ENCODE measurements around the gene CTSC. TPM values are rescaled to one million over a fixed set of nuclear protein-coding genes. Genes with fewer than 3 reads are reported as not detected.
A peak's percentile ranks its signal among the peaks of the same experiment; 100 is the strongest.

Gene CTSC
- total and polyA plus RNA-seq, 7 experiments from 2014 or later, result 26.9 to 174 (median 86.6) TPM

DNA sequence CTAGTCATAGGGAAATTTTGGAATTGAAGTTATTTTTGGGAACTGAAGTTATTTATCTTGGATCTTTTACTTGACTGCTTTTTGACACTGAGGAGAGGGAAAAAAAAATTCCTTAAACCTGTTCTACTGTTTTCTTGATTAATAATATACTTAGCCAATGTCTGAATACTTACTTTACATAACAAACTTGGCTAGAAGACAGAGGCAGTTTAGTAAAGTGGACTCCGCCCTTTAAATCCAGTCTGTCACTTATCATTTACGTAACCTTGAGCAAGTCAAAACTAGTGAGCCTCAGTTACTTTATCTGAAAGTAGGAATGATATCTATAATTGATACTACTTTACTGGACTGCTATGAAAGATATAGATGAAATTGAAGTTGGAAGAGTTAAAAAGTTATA is 19.5 kb downstream of the CTSC start:
- Mint-ChIP-seq H3K4me1 (peaks cover 9 to 68% (median 36%) of the 10 kb centered on the region in 7 donors), H3K27me3 (no peaks in the 10 kb centered on the region), H3K4me3 (no peak overlapping the region), H3K9me3 (no peaks in the 10 kb centered on the region), H3K27ac (no peak overlapping the region), H3K36me3 (peaks cover 14 to 57% (median 36%) of the 10 kb centered on the region in 5 donors)
- CTCF ChIA-PET, result no interaction called here
- peaks cover 0 to 3% of the 10 kb centered on the region in 2 donors for H3K4me1 ChIP-seq (ENCODE audit: control insufficient read depth in 2 of 2, insufficient read depth in 2 of 2, low read length in 2 of 2)
- intact Hi-C loops (cut with micrococcal nuclease), result no loop called here
- H3K27me3 ChIP-seq (ENCODE audit: control insufficient read depth in 2 of 2, insufficient read depth in 2 of 2, low read length in 2 of 2), result no peaks in the 10 kb centered on the region
- H3K4me3 ChIP-seq (ENCODE audit: low read length), result no peak overlapping the region
- ATAC-seq (no peak), DNase-seq (no peak)
- peaks cover 0 to 4% (median 0%) of the 10 kb centered on the region in 3 experiments for H3K36me3 ChIP-seq (ENCODE audit: control insufficient read depth in 2 of 3, insufficient read depth in 3 of 3, low read length in 3 of 3)
- no peaks in the 10 kb centered on the region for H3K9me3 ChIP-seq (ENCODE audit: control insufficient read depth in 2 of 3, low read length in 3 of 3)
- POLR2A ChIA-PET, result no interaction called here
- H3K27ac ChIP-seq (ENCODE audit: low read depth, low read length), result no peak overlapping the region

DNA sequence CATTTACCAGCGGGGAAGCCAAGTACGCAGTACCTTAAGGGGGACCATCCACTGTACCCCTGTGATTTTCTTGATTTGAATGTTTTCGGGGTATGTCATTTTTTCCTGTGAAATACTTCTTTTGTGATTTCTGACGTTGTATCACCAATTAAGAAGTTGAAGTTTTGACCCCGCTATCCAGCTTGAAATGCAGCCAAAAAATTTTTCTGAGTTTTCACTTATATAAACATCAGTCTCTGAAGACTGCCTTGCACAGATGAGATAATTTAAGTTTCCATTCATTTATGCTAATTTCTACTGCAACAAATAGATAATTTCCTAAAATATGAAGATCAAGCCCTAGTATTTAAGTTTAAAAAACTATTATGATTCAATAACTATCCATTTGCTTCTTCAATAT is 20.0 kb downstream of the CTSC start:
- DNase-seq (no peak), ATAC-seq (no peak)
- Mint-ChIP-seq H3K27me3 (no peaks in the 10 kb centered on the region), H3K4me1 (peaks cover 9 to 68% (median 34%) of the 10 kb centered on the region in 7 donors), H3K27ac (no peak overlapping the region), H3K9me3 (no peaks in the 10 kb centered on the region), H3K4me3 (no peak overlapping the region), H3K36me3 (peaks cover 10 to 57% (median 35%) of the 10 kb centered on the region in 5 donors)
- intact Hi-C loops (cut with micrococcal nuclease), result no loop called here
- H3K4me3 ChIP-seq (ENCODE audit: low read length), result no peak overlapping the region
- no peaks in the 10 kb centered on the region for H3K27me3 ChIP-seq (ENCODE audit: control insufficient read depth in 2 of 2, insufficient read depth in 2 of 2, low read length in 2 of 2)
- no peaks in the 10 kb centered on the region for H3K9me3 ChIP-seq (ENCODE audit: control insufficient read depth in 2 of 3, low read length in 3 of 3)
- H3K27ac ChIP-seq (ENCODE audit: low read depth, low read length), result no peak overlapping the region
- H3K36me3 ChIP-seq (ENCODE audit: control insufficient read depth in 2 of 3, insufficient read depth in 3 of 3, low read length in 3 of 3), result peaks cover 0 to 4% (median 0%) of the 10 kb centered on the region in 3 experiments
- H3K4me1 ChIP-seq (ENCODE audit: control insufficient read depth in 2 of 2, insufficient read depth in 2 of 2, low read length in 2 of 2), result peaks cover 0 to 3% of the 10 kb centered on the region in 2 donors
- ChIA-PET POLR2A (no interaction called here), CTCF (no interaction called here)

DNA sequence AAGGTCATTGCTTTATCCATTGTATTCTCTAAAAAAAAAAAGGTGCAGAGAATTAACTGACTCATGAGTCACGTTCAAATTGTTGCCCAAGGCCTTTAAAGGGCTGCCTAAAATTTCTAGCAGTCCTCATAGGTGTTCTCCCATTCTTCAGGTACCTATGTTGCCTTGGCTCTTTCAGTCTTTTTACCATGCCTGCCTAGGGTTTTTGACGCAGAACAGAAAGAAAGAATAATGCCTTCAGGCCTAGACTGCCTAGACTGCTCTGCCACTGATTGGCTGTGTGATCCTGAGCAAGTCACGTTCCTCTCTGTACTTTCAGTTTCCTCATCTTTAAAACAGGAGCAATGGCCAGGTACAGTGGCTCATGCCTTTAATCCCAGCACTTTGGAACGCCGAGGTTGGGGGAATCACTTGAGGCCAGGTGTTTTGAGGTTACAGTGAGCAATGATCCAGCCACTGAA is 21.5 kb downstream of the CTSC start:
- H3K9me3 Mint-ChIP-seq, result no peaks in the 10 kb centered on the region
- H3K4me3 ChIP-seq (ENCODE audit: low read length), result no peak overlapping the region
- POLR2A ChIA-PET, result no interaction called here
- no peak overlapping the region for H3K4me3 Mint-ChIP-seq
- H3K4me1 Mint-ChIP-seq, result peaks cover 5 to 60% (median 21%) of the 10 kb centered on the region in 7 donors
- H3K27ac ChIP-seq (ENCODE audit: low read depth, low read length), result no peak overlapping the region
- ATAC-seq (no peak), DNase-seq (no peak)
- CTCF ChIA-PET, result no interaction called here
- H3K9me3 ChIP-seq (ENCODE audit: control insufficient read depth in 2 of 3, low read length in 3 of 3), result no peaks in the 10 kb centered on the region
- no peaks in the 10 kb centered on the region for H3K27me3 Mint-ChIP-seq
- H3K36me3 Mint-ChIP-seq, result peaks cover 8 to 48% (median 34%) of the 10 kb centered on the region in 5 donors
- no peak overlapping the region for H3K27ac Mint-ChIP-seq
- intact Hi-C loops (cut with micrococcal nuclease), result no loop called here
- H3K27me3 ChIP-seq (ENCODE audit: control insufficient read depth in 2 of 2, insufficient read depth in 2 of 2, low read length in 2 of 2), result no peaks in the 10 kb centered on the region
- peaks cover 0 to 12% (median 0%) of the 10 kb centered on the region in 3 experiments for H3K36me3 ChIP-seq (ENCODE audit: control insufficient read depth in 2 of 3, insufficient read depth in 3 of 3, low read length in 3 of 3)
- peaks cover 0 to 3% of the 10 kb centered on the region in 2 donors for H3K4me1 ChIP-seq (ENCODE audit: control insufficient read depth in 2 of 2, insufficient read depth in 2 of 2, low read length in 2 of 2)

GRCh38 chr11:88315015-88315414 is 22.5 kb downstream of the CTSC start:
- POLR2A ChIA-PET, result no interaction called here
- Mint-ChIP-seq H3K36me3 (peaks cover 10 to 44% (median 32%) of the 10 kb centered on the region in 5 donors), H3K9me3 (no peaks in the 10 kb centered on the region), H3K27ac (peak overlapping the region in 1 of 9 donors; percentile 40), H3K4me3 (no peak overlapping the region), H3K27me3 (no peaks in the 10 kb centered on the region), H3K4me1 (peaks cover 5 to 54% (median 13%) of the 10 kb centered on the region in 7 donors)
- Histone ChIP-seq H3K4me1 (ENCODE audit: control insufficient read depth in 2 of 2, insufficient read depth in 2 of 2, low read length in 2 of 2) (no peaks in the 10 kb centered on the region), H3K36me3 (ENCODE audit: control insufficient read depth in 2 of 3, insufficient read depth in 3 of 3, low read length in 3 of 3) (peaks cover 0 to 14% (median 0%) of the 10 kb centered on the region in 3 experiments), H3K27me3 (ENCODE audit: control insufficient read depth in 2 of 2, insufficient read depth in 2 of 2, low read length in 2 of 2) (no peaks in the 10 kb centered on the region), H3K9me3 (ENCODE audit: control insufficient read depth in 2 of 3, low read length in 3 of 3) (no peaks in the 10 kb centered on the region), H3K4me3 (ENCODE audit: low read length) (no peak overlapping the region), H3K27ac (ENCODE audit: low read depth, low read length) (no peak overlapping the region)
- no peak for ATAC-seq
- CTCF ChIA-PET, result no interaction called here
- intact Hi-C loops (cut with micrococcal nuclease), result no loop called here
- DNase-seq, result no peak

- intact Hi-C loops (cut with micrococcal nuclease), result no loop called here
These were observed 24.1 kb downstream of the CTSC start for GRCh38 chr11:88313441-88313840.

DNA sequence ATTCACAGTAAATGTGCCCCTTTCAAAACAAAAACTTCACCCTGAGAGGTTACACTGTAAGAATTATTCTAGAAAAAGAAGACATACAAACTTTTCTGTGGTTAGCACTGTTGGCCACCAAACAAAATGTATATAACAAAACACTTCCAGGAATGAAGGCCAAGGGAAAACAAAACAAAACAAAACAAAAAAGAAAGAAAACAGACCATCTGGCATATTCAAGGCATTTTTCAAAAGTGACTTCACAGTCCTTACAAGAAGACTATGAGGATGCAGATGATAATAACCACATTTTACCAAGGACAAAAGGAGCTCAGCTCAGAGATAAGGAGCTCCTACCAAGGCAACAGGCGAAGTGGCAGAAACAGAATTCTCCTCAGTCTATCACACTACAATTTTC is 24.9 kb downstream of the CTSC start:
- Mint-ChIP-seq H3K4me1 (peaks cover under 1 to 48% (median 11%) of the 10 kb centered on the region in 7 donors), H3K36me3 (peaks cover 23 to 56% (median 44%) of the 10 kb centered on the region in 5 donors), H3K4me3 (peak overlapping the region in 1 of 10 donors; percentile 64), H3K27ac (peak overlapping the region in 2 of 9 donors; percentile 13 to 68), H3K9me3 (peaks cover 0 to under 1% (median 0%) of the 10 kb centered on the region in 11 donors), H3K27me3 (no peaks in the 10 kb centered on the region)
- H3K27me3 ChIP-seq (ENCODE audit: control insufficient read depth in 2 of 2, insufficient read depth in 2 of 2, low read length in 2 of 2), result no peaks in the 10 kb centered on the region
- DNase-seq (no peak), ATAC-seq (no peak)
- intact Hi-C loops (cut with micrococcal nuclease), result no loop called here
- no peak overlapping the region for H3K4me3 ChIP-seq (ENCODE audit: low read length)
- peaks cover 0 to 24% (median 4%) of the 10 kb centered on the region in 3 experiments for H3K36me3 ChIP-seq (ENCODE audit: control insufficient read depth in 2 of 3, insufficient read depth in 3 of 3, low read length in 3 of 3)
- H3K27ac ChIP-seq (ENCODE audit: low read depth, low read length), result no peak overlapping the region
- H3K9me3 ChIP-seq (ENCODE audit: control insufficient read depth in 2 of 3, low read length in 3 of 3), result no peaks in the 10 kb centered on the region
- POLR2A ChIA-PET, result no interaction called here
- CTCF ChIA-PET, result no interaction called here
- no peaks in the 10 kb centered on the region for H3K4me1 ChIP-seq (ENCODE audit: control insufficient read depth in 2 of 2, insufficient read depth in 2 of 2, low read length in 2 of 2)

More at GRCh38 chr11:88313441-88313840, 24.1 kb downstream of the CTSC start:
- peaks cover 0 to 23% (median 4%) of the 10 kb centered on the region in 3 experiments for H3K36me3 ChIP-seq (ENCODE audit: control insufficient read depth in 2 of 3, insufficient read depth in 3 of 3, low read length in 3 of 3)
- no peak for ATAC-seq
- H3K9me3 ChIP-seq (ENCODE audit: control insufficient read depth in 2 of 3, low read length in 3 of 3), result no peaks in the 10 kb centered on the region
- no peak overlapping the region for H3K27ac ChIP-seq (ENCODE audit: low read depth, low read length)
- H3K4me1 Mint-ChIP-seq, result peaks cover 5 to 52% (median 11%) of the 10 kb centered on the region in 7 donors
- H3K27me3 ChIP-seq (ENCODE audit: control insufficient read depth in 2 of 2, insufficient read depth in 2 of 2, low read length in 2 of 2), result no peaks in the 10 kb centered on the region
- no peak for DNase-seq
- H3K4me1 ChIP-seq (ENCODE audit: control insufficient read depth in 2 of 2, insufficient read depth in 2 of 2, low read length in 2 of 2), result no peaks in the 10 kb centered on the region
- no peaks in the 10 kb centered on the region for H3K27me3 Mint-ChIP-seq
- POLR2A ChIA-PET, result no interaction called here
- H3K9me3 Mint-ChIP-seq, result no peaks in the 10 kb centered on the region
- no peak overlapping the region for H3K4me3 ChIP-seq (ENCODE audit: low read length)
- peak overlapping the region in 1 of 9 donors; percentile 38 for H3K27ac Mint-ChIP-seq
- H3K36me3 Mint-ChIP-seq, result peaks cover 18 to 54% (median 39%) of the 10 kb centered on the region in 5 donors
- CTCF ChIA-PET, result no interaction called here
- H3K4me3 Mint-ChIP-seq, result no peak overlapping the region

DNA sequence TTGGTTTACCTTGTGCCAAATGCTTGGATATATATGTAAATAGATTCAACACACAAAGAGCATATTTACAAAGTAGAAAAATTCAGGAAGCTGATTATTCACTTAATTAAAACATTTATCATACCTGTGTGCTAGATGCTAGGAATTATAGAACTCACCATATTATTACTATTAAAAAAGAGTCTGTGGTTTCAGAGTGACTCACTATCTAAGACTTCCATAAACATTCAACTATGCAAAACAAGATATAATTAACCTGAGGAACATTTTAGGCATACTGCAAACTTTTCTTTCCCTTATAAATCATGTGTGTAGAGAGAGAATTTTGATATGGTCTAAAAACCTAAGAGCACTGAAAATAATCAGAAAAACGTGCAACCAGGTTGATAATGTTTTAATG is 27.3 kb downstream of the CTSC start:
- DNase-seq, result no peak
- ATAC-seq, result no peak
- no peak overlapping the region for H3K27ac ChIP-seq (ENCODE audit: low read depth, low read length)
- intact Hi-C loops (cut with micrococcal nuclease), result no loop called here
- H3K27ac Mint-ChIP-seq, result no peak overlapping the region
- CTCF ChIA-PET, result no interaction called here
- no peaks in the 10 kb centered on the region for H3K4me1 ChIP-seq (ENCODE audit: control insufficient read depth in 2 of 2, insufficient read depth in 2 of 2, low read length in 2 of 2)
- peaks cover 0 to 14% (median 0%) of the 10 kb centered on the region in 11 donors for H3K9me3 Mint-ChIP-seq
- H3K27me3 ChIP-seq (ENCODE audit: control insufficient read depth in 2 of 2, insufficient read depth in 2 of 2, low read length in 2 of 2), result no peaks in the 10 kb centered on the region
- H3K27me3 Mint-ChIP-seq, result no peaks in the 10 kb centered on the region
- peaks cover 0 to 33% (median 7%) of the 10 kb centered on the region in 3 experiments for H3K36me3 ChIP-seq (ENCODE audit: control insufficient read depth in 2 of 3, insufficient read depth in 3 of 3, low read length in 3 of 3)
- no peak overlapping the region for H3K4me3 ChIP-seq (ENCODE audit: low read length)
- H3K9me3 ChIP-seq (ENCODE audit: control insufficient read depth in 2 of 3, low read length in 3 of 3), result no peaks in the 10 kb centered on the region
- H3K4me1 Mint-ChIP-seq, result peaks cover 0 to 49% (median 7%) of the 10 kb centered on the region in 7 donors
- H3K4me3 Mint-ChIP-seq, result no peak overlapping the region
- POLR2A ChIA-PET, result no interaction called here
- peaks cover 32 to 67% (median 63%) of the 10 kb centered on the region in 5 donors for H3K36me3 Mint-ChIP-seq

Measured in naive thymus-derived CD4-positive, alpha-beta T cell (primary cell).